K562 (cell line): ENCODE measurements around the gene CD164L2. TPM values are rescaled to one million over a fixed set of nuclear protein-coding genes. Genes with fewer than 3 reads are reported as not detected.

ENCODE experiments used
- CBFA2T3 ChIP-seq: fragments of 450-650 bp; IDR thresholded peaks from 2 replicates; pipeline ENCODE4 v1.6.1; 2017
- DDX20 ChIP-seq: fragments of 450-650 bp; IDR thresholded peaks from 2 replicates; pipeline ENCODE4 v1.6.1; 2016; ENCODE audit warnings: missing genetic modification characterization, low read depth, mild to moderate bottlenecking, missing compliant biosample characterization, moderate library complexity
- E4F1 ChIP-seq: fragments of 250-450 bp; sonication (Bioruptor Pico); IDR thresholded peaks from 2 replicates; pipeline ENCODE4 v1.5.0; 2021; ENCODE audit warnings: mild to moderate bottlenecking, borderline replicate concordance
- HDAC1 ChIP-seq, 2 experiments: fragments of 450-650 bp; IDR thresholded peaks; 2 replicates each; pipeline ENCODE4 v1.6.1; 2016 to 2017; ENCODE audit warnings: inconsistent platforms in 1 of 2, mild to moderate bottlenecking in 1 of 2, moderate library complexity in 1 of 2
- KLF16 ChIP-seq: IDR thresholded peaks from 2 replicates; pipeline ENCODE4 v1.6.1; 2016; ENCODE audit warnings: antibody characterized with exemption
- NBN ChIP-seq: fragments of 450-650 bp; IDR thresholded peaks from 2 replicates; pipeline ENCODE4 v1.6.1; 2016; ENCODE audit warnings: low read depth, mild to moderate bottlenecking
- NELFE ChIP-seq: IDR thresholded peaks from 2 replicates; pipeline ENCODE4 v1.6.1; 2011; ENCODE audit warnings: mild to moderate bottlenecking; ENCODE audit not compliant: insufficient read depth, insufficient read length
- PHB2 ChIP-seq: fragments of 450-650 bp; IDR thresholded peaks from 2 replicates; pipeline ENCODE4 v1.6.1; 2017; ENCODE audit warnings: low read depth
- RAD21 ChIP-seq, 2 experiments: fragments of 250-450 bp in 1 of 2; fragments of 450-650 bp in 1 of 2; sonication (Bioruptor Pico) in 1 of 2; formaldehyde crosslinking in 1 of 2; IDR thresholded peaks in 1 of 2; conservative IDR thresholded peaks in 1 of 2; 2 replicates each; pipeline versions ENCODE4 v1.4.0 to v1.8.0; 2020 to 2022; ENCODE audit warnings: mild to moderate bottlenecking in 2 of 2, moderate library complexity in 1 of 2
- SFPQ ChIP-seq: fragments of 200-400 bp; formaldehyde crosslinking; IDR thresholded peaks from 2 replicates; pipeline ENCODE4 v1.6.1; 2017; ENCODE audit warnings: mild to moderate bottlenecking, low read depth, low read length, moderate library complexity
- SIN3A ChIP-seq, 2 experiments: fragments of 150-350 bp in 1 of 2; IDR thresholded peaks; 2 replicates each; pipeline ENCODE4 v1.6.1; 2011 to 2016; ENCODE audit warnings: borderline replicate concordance in 2 of 2, low read depth in 2 of 2, low read length in 2 of 2, mild to moderate bottlenecking in 2 of 2, moderate library complexity in 2 of 2; ENCODE audit not compliant: control insufficient read depth in 1 of 2
- SIX5 ChIP-seq, 2 experiments: IDR thresholded peaks; 2 replicates each; pipeline ENCODE4 v1.6.1; 2011; ENCODE audit warnings: low read length in 2 of 2, borderline replicate concordance in 1 of 2, low read depth in 1 of 2, mild to moderate bottlenecking in 1 of 2, moderate library complexity in 1 of 2; ENCODE audit not compliant: insufficient read depth in 1 of 2
- SP1 ChIP-seq: sonication (generic); formaldehyde crosslinking; IDR thresholded peaks from 2 replicates; pipeline ENCODE4 v1.8.1; 2022; ENCODE audit warnings: mild to moderate bottlenecking, missing genetic modification reagents
- THRB ChIP-seq: fragments of 450-650 bp; formaldehyde crosslinking; conservative IDR thresholded peaks from 2 replicates; pipeline ENCODE4 v1.4.0; 2022; ENCODE audit warnings: mild to moderate bottlenecking, missing genetic modification characterization
- U2AF1 ChIP-seq: fragments of 200-400 bp; formaldehyde crosslinking; optimal IDR thresholded peaks from 2 replicates; pipeline ENCODE3; 2017; ENCODE audit warnings: mild to moderate bottlenecking, low read depth, low read length, moderate library complexity
- ZFP91 ChIP-seq: sonication (generic); formaldehyde crosslinking; IDR thresholded peaks from 2 replicates; pipeline ENCODE4 v1.8.0; 2022; ENCODE audit warnings: mild to moderate bottlenecking, missing genetic modification reagents
- ZNF280A ChIP-seq: fragments of 450-650 bp; IDR thresholded peaks from 2 replicates; pipeline ENCODE4 v1.6.1; 2018; ENCODE audit warnings: mild to moderate bottlenecking, low read depth; ENCODE audit not compliant: partially characterized antibody
- polyA plus RNA-seq, 8 experiments: library from polyadenylated mRNA; depleted of rRNA in 4 of 8; stranded (reverse) in 5 of 8; unstranded in 3 of 8; fragments of >200 nt; fragmentation: Nextera tagmentation in 2 of 8; fragmentation: Illumina TruSeq in 1 of 8; extraction: Ambion mirVana in 2 of 8; extraction: Trizol in 1 of 8; gene quantifications; 2 replicates each; pipeline versions ENCODE4 v1.2.1 to v1.2.3, GENCODE V29; 2011 to 2014; ENCODE audit warnings: inconsistent platforms in 1 of 8, missing spikeins in 1 of 8
- total RNA-seq, 7 experiments: library from RNA; depleted of rRNA in 6 of 7; stranded (reverse); fragments of >200 nt in 6 of 7; fragmentation: Illumina TruSeq in 2 of 7; extraction: Trizol in 2 of 7; gene quantifications; 2 replicates each; pipeline versions ENCODE4 v1.2.1 to v1.2.3, GENCODE V29; 2011 to 2021; ENCODE audit warnings: low replicate concordance in 1 of 7

Gene CD164L2
- total and polyA plus RNA-seq, 9 of the 15 experiments (the other 6 are each of a cell fraction or from before 2014, with no cell fraction given): 0.08 to 0.92 (median 0.38) TPM; not detected in 1

- TF ChIP-seq E4F1: no peak
- TF ChIP-seq SIX5 (IDR thresholded peaks at IDR 0.05; ENCODE audit: borderline replicate concordance in 1 of 2, insufficient read depth in 1 of 2, low read depth in 1 of 2, low read length in 2 of 2): no peak
- TF ChIP-seq SP1 (CRISPR knock-in tag): 0 out of 2 replicates have a peak, but pooled peaks have one; percentile 46
- peak; percentile 91 for TF ChIP-seq CBFA2T3
- TF ChIP-seq KLF16: peak; percentile 80
- no peak for TF ChIP-seq SFPQ
- TF ChIP-seq NBN: peak; percentile 96
- TF ChIP-seq ZNF280A: no peak
- no peak for TF ChIP-seq THRB (CRISPR knock-in tag)
- peak; percentile 55 to 97; a peak in 3 of 4 replicates for TF ChIP-seq HDAC1 (IDR thresholded peaks at IDR 0.05)
- no peak for TF ChIP-seq NELFE
- no peak for TF ChIP-seq DDX20
- no peak for TF ChIP-seq SIN3A (IDR thresholded peaks at IDR 0.05; ENCODE audit: borderline replicate concordance in 2 of 2, control insufficient read depth in 1 of 2, low read depth in 2 of 2, low read length in 2 of 2)
- peak in 1 of 2 experiments; percentile 38; a peak in 2 of 4 replicates for TF ChIP-seq RAD21 (CRISPR knock-in tag; conservative IDR thresholded peaks at IDR 0.05 in 1 of 2, IDR thresholded peaks at IDR 0.05 in 1 of 2)
- no peak for TF ChIP-seq U2AF1
- peak; percentile 61; the same call in 1 of the 2 replicates for TF ChIP-seq ZFP91 (CRISPR knock-in tag)
- TF ChIP-seq PHB2: no peak
Measured at GRCh38 chr1:27428316-27429028, 45.3 kb upstream of the CD164L2 start (continued).
